K562 (cell line): Measurements from ENCODE around the gene GMDS. TPM values are rescaled to one million over a fixed set of nuclear protein-coding genes. Genes with fewer than 3 reads are reported as not detected.

Experiments
- ATAC-seq: fragments of 200-7000 bp; cut with Tn5 transposase; 3 replicates; pipeline ENCODE4 v1.9.1; 2020; ENCODE audit warnings: moderate library complexity
- BruUV-seq: library from RNA; stranded (reverse); fragments of 400-500 nt; replicated peaks from 2 replicates; lab custom pipeline; 2021; lab: Mats Ljungman, UMichigan
- CTCF ChIA-PET: fragments of 300-600 bp; formaldehyde crosslinking; extraction: SDS; loops from one replicate; lab custom pipeline; 2021; ENCODE audit warnings: low intra/inter-chr PET ratio; lab: Yijun Ruan, JAX
- POLR2A ChIA-PET: fragments of 300-600, 350-650 bp; sonication (Branson Sonifier 250); formaldehyde crosslinking; extraction: SDS; loops from one replicate; lab custom pipeline; 2021; ENCODE audit warnings: antibody characterized with exemption, inconsistent platforms; lab: Yijun Ruan, JAX
- DNase-seq, 4 experiments: peaks; one replicate each; pipeline versions ENCODE4 v3.0.0 to v3.0.0-alpha.2; 2011 to 2018; ENCODE audit warnings: low spot score in 3 of 4, mixed read lengths in 3 of 4; ENCODE audit errors: extremely low read depth in 1 of 4
- FAIRE-seq: peaks from 2 replicates; lab custom pipeline; 2011; peaks lifted over from hg19 to GRCh38; lab: Jason Lieb, UNC
- H2AFZ ChIP-seq: 2 replicates; pipeline ENCODE4 v1.6.0; 2011; ENCODE audit warnings: low read depth, low read length, control low read depth, inconsistent platforms
- H3K27ac ChIP-seq: fragments of 200-600 bp; 3 replicates; pipeline ENCODE4 v1.8.0; 2011; ENCODE audit warnings: low read depth, mild to moderate bottlenecking, control low read depth, inconsistent platforms, low read length, moderate library complexity, mixed read lengths; ENCODE audit errors: extremely low read depth
- H3K27me3 ChIP-seq, 2 experiments: fragments of 300-600 bp in 1 of 2; 2 replicates in 1 of 2; 3 replicates in 1 of 2; pipeline versions ENCODE4 v1.6.0 to v1.8.0; 2011; ENCODE audit warnings: inconsistent platforms in 2 of 2, low read length in 2 of 2, mild to moderate bottlenecking in 1 of 2, mixed read lengths in 1 of 2, moderate library complexity in 1 of 2; ENCODE audit not compliant: control insufficient read depth in 2 of 2, insufficient read depth in 2 of 2
- H3K36me3 ChIP-seq: fragments of 300-600 bp; 3 replicates; pipeline ENCODE4 v1.8.0; 2011; ENCODE audit warnings: mild to moderate bottlenecking, low read length, inconsistent platforms; ENCODE audit not compliant: control insufficient read depth, insufficient read depth
- H3K4me1 ChIP-seq, 2 experiments: fragments of 200-600 bp in 1 of 2; replicated peaks in 1 of 2; 2 replicates in 1 of 2; 3 replicates in 1 of 2; pipeline versions ENCODE4 v1.5.1 to v1.8.0; 2011; ENCODE audit warnings: inconsistent platforms in 2 of 2, low read length in 2 of 2, mild to moderate bottlenecking in 1 of 2, mixed read lengths in 1 of 2, moderate library complexity in 1 of 2; ENCODE audit not compliant: control insufficient read depth in 2 of 2, insufficient read depth in 2 of 2
- H3K4me2 ChIP-seq: 2 replicates; pipeline ENCODE4 v1.6.1; 2011; ENCODE audit warnings: low read length, control low read depth, inconsistent platforms, mixed read lengths; ENCODE audit not compliant: insufficient read depth
- H3K4me3 ChIP-seq: fragments of 200-600 bp; sonication (generic), shearing (Covaris generic); 2 replicates; pipeline ENCODE4 v1.5.1; 2016; ENCODE audit warnings: control low read depth, inconsistent platforms
- H3K79me2 ChIP-seq: fragments of 200-600 bp; 3 replicates; pipeline ENCODE4 v1.8.0; 2011; ENCODE audit warnings: low read length, inconsistent platforms; ENCODE audit not compliant: control insufficient read depth, insufficient read depth
- H3K9ac ChIP-seq, 2 experiments: 2 replicates each; pipeline versions ENCODE4 v1.6.0 to v1.6.1; 2011; ENCODE audit warnings: low read depth in 2 of 2, low read length in 2 of 2, control low read depth in 1 of 2, inconsistent platforms in 1 of 2, mild to moderate bottlenecking in 1 of 2, mixed read lengths in 1 of 2; ENCODE audit not compliant: insufficient read depth in 1 of 2
- H3K9me1 ChIP-seq: one replicate; pipeline ENCODE4 v1.6.0; 2011; ENCODE audit warnings: inconsistent platforms, mild to moderate bottlenecking, low read length, moderate library complexity; ENCODE audit not compliant: control insufficient read depth, insufficient read depth
- H3K9me3 ChIP-seq: replicated peaks from 2 replicates; pipeline ENCODE4 v1.5.1; 2011; ENCODE audit warnings: low read depth, low read length, inconsistent platforms; ENCODE audit not compliant: control insufficient read depth, insufficient read depth
- H4K20me1 ChIP-seq: replicated peaks from 2 replicates; pipeline ENCODE4 v1.6.1; 2011; ENCODE audit warnings: low read length, inconsistent platforms, mixed read lengths; ENCODE audit not compliant: control insufficient read depth, insufficient read depth
- ARID2 ChIP-seq: fragments of 450-650 bp; IDR thresholded peaks from 2 replicates; pipeline ENCODE4 v1.6.1; 2017; ENCODE audit warnings: antibody characterized with exemption, mild to moderate bottlenecking
- CBFA2T2 ChIP-seq: fragments of 450-650 bp; conservative IDR thresholded peaks from 2 replicates; pipeline ENCODE4 v1.6.1; 2017; ENCODE audit warnings: mild to moderate bottlenecking
- CHD1 ChIP-seq: fragments of 200-600 bp; sonication (generic); IDR thresholded peaks from one replicate; pipeline ENCODE4 v1.6.1; 2012; ENCODE audit warnings: mild to moderate bottlenecking, moderate library complexity, low read length, inconsistent platforms
- E2F4 ChIP-seq: sonication (generic); formaldehyde crosslinking; IDR thresholded peaks from 2 replicates; pipeline ENCODE4 v1.8.0; 2022; ENCODE audit warnings: mild to moderate bottlenecking, low read depth, missing genetic modification reagents
- FOS ChIP-seq: IDR thresholded peaks from 3 replicates; pipeline ENCODE4 v1.6.1; 2011; ENCODE audit not compliant: insufficient read length; ENCODE audit errors: extremely low read depth
- HCFC1 ChIP-seq: IDR thresholded peaks from 2 replicates; pipeline ENCODE4 v1.6.1; 2012; ENCODE audit warnings: low read depth, low read length, improper control_type of control experiment
- HNRNPH1 ChIP-seq: fragments of 200-400 bp; formaldehyde crosslinking; optimal IDR thresholded peaks from 2 replicates; pipeline ENCODE3; 2017; ENCODE audit warnings: low read depth, mild to moderate bottlenecking, low read length, moderate library complexity
- ILF3 ChIP-seq: fragments of 450-650 bp; IDR thresholded peaks from 2 replicates; pipeline ENCODE4 v1.6.1; 2018; ENCODE audit warnings: antibody characterized with exemption, mild to moderate bottlenecking, moderate library complexity, borderline replicate concordance
- MITF ChIP-seq: IDR thresholded peaks from 2 replicates; pipeline ENCODE4 v1.6.1; 2014; ENCODE audit warnings: antibody characterized with exemption
- NR2C1 ChIP-seq, 2 experiments: fragments of 450-650 bp; IDR thresholded peaks; 2 replicates each; pipeline ENCODE4 v1.6.1; 2017; ENCODE audit warnings: mild to moderate bottlenecking in 2 of 2, antibody characterized with exemption in 1 of 2, inconsistent platforms in 1 of 2, missing compliant biosample characterization in 1 of 2, missing genetic modification characterization in 1 of 2
- POLR3G ChIP-seq: IDR thresholded peaks from 2 replicates; pipeline ENCODE4 v1.6.1; 2011; ENCODE audit not compliant: insufficient read length, insufficient replicate concordance; ENCODE audit errors: extremely low read depth
- RAD51 ChIP-seq: fragments of 450-650 bp; IDR thresholded peaks from 2 replicates; pipeline ENCODE4 v1.7.1; 2016; ENCODE audit warnings: low read depth, mild to moderate bottlenecking, borderline replicate concordance
- RBM34 ChIP-seq: fragments of 200-400 bp; formaldehyde crosslinking; IDR thresholded peaks from 2 replicates; pipeline ENCODE4 v1.6.1; 2018; ENCODE audit warnings: low read length, borderline replicate concordance; ENCODE audit not compliant: insufficient read depth
- SETDB1 ChIP-seq: IDR thresholded peaks from one replicate; pipeline ENCODE4 v1.6.1; 2012; ENCODE audit warnings: low read length, control low read depth, inconsistent platforms
- SMARCA4 ChIP-seq: fragments of 450-650 bp; IDR thresholded peaks from 2 replicates; pipeline ENCODE4 v1.6.1; 2016
- SP2 ChIP-seq: IDR thresholded peaks from 2 replicates; pipeline ENCODE4 v1.6.1; 2011; ENCODE audit warnings: mild to moderate bottlenecking, low read depth, low read length, moderate library complexity; ENCODE audit not compliant: poor library complexity, severe bottlenecking; ENCODE audit errors: extremely low read depth
- TEAD4 ChIP-seq, 2 experiments: sonication (generic) in 1 of 2; formaldehyde crosslinking in 1 of 2; IDR thresholded peaks; 2 replicates each; pipeline versions ENCODE4 v1.6.1 to v1.8.0; 2012 to 2022; ENCODE audit warnings: borderline replicate concordance in 1 of 2, inconsistent platforms in 1 of 2, low read length in 1 of 2, mild to moderate bottlenecking in 1 of 2, missing genetic modification reagents in 1 of 2
- TOE1 ChIP-seq, 2 experiments: fragments of 450-650 bp in 1 of 2; sonication (generic) in 1 of 2; formaldehyde crosslinking in 1 of 2; IDR thresholded peaks; 2 replicates each; pipeline versions ENCODE4 v1.7.1 to v1.8.0; 2016 to 2022; ENCODE audit warnings: borderline replicate concordance in 2 of 2, mild to moderate bottlenecking in 2 of 2, antibody characterized with exemption in 1 of 2, inconsistent platforms in 1 of 2, low read depth in 1 of 2, missing genetic modification reagents in 1 of 2, moderate library complexity in 1 of 2
- ZNF232 ChIP-seq: sonication (generic); formaldehyde crosslinking; IDR thresholded peaks from 2 replicates; pipeline ENCODE4 v1.8.0; 2022; ENCODE audit warnings: mild to moderate bottlenecking, missing genetic modification reagents
- ZNF551 ChIP-seq: fragments of 250-450 bp; sonication (Bioruptor Pico); IDR thresholded peaks from 2 replicates; pipeline ENCODE4 v1.5.0; 2021; ENCODE audit warnings: mild to moderate bottlenecking, moderate library complexity
- WGBS: fragments of 100-300 bp; shearing (Covaris generic); methylation state at CpG from one replicate; pipeline ENCODE4 v1.1.6; 2016; ENCODE audit warnings: low coverage, mixed read lengths; ENCODE audit not compliant: insufficient coverage; ENCODE audit errors: missing lambda C conversion rate; 5-methylcytosine and 5-hydroxymethylcytosine counted together
- in situ Hi-C: fragments of 300-500 bp; cut with MboI; formaldehyde crosslinking; loops from 4 replicates; pipeline ENCODE4 v1.15.0; 2018; ENCODE audit warnings: inconsistent platforms, mixed read lengths
- intact Hi-C: fragments of 100-400 bp; cut with micrococcal nuclease; formaldehyde crosslinking; loops from 2 replicates; pipeline ENCODE4 v1.14.2; 2022
- polyA plus RNA-seq, 8 experiments: library from polyadenylated mRNA; depleted of rRNA in 4 of 8; stranded (reverse) in 5 of 8; unstranded in 3 of 8; fragments of >200 nt; fragmentation: Nextera tagmentation in 2 of 8; fragmentation: Illumina TruSeq in 1 of 8; extraction: Ambion mirVana in 2 of 8; extraction: Trizol in 1 of 8; gene quantifications; 2 replicates each; pipeline versions ENCODE4 v1.2.1 to v1.2.3, GENCODE V29; 2011 to 2014; ENCODE audit warnings: inconsistent platforms in 1 of 8, missing spikeins in 1 of 8
- total RNA-seq, 7 experiments: library from RNA; depleted of rRNA in 6 of 7; stranded (reverse); fragments of >200 nt in 6 of 7; fragmentation: Illumina TruSeq in 2 of 7; extraction: Trizol in 2 of 7; gene quantifications; 2 replicates each; pipeline versions ENCODE4 v1.2.1 to v1.2.3, GENCODE V29; 2011 to 2021; ENCODE audit warnings: low replicate concordance in 1 of 7

Gene GMDS
- total and polyA plus RNA-seq, 9 of the 15 experiments (the other 6 are each of a cell fraction or from before 2014, with no cell fraction given), result 0.48 to 31.8 (median 13.4) TPM

- TF ChIP-seq SMARCA4, result no peak
- TF ChIP-seq CHD1, result no peak
- no peak for TF ChIP-seq TOE1 (IDR thresholded peaks at IDR 0.05; ENCODE audit: borderline replicate concordance)
- TF ChIP-seq TOE1 (CRISPR knock-in tag; IDR thresholded peaks at IDR 0.05; ENCODE audit: borderline replicate concordance, low read depth), result no peak
- no peak for TF ChIP-seq POLR3G
- TF ChIP-seq ZNF551 (CRISPR knock-in tag), result no peak
Measured at GRCh38 chr6:1848752-1849151, 396.7 kb downstream of the GMDS start (continued).

- ChIA-PET CTCF (no interaction called here), POLR2A (no interaction called here)
- Histone ChIP-seq H4K20me1 (no peaks in the 10 kb centered on the region), H3K27me3 (peaks cover 11 to 16% of the 10 kb centered on the region in 2 experiments), H3K9me1 (no peaks in the 10 kb centered on the region), H3K36me3 (no peaks in the 10 kb centered on the region), H3K27ac (no peak overlapping the region), H2AFZ (no peak overlapping the region), H3K4me1 (no peaks in the 10 kb centered on the region), H3K9me3 (no peaks in the 10 kb centered on the region), H3K4me2 (no peak overlapping the region), H3K4me3 (no peak overlapping the region), H3K9ac (no peak overlapping the region), H3K79me2 (no peaks in the 10 kb centered on the region)
- no TSS peak for BruUV-seq
- ATAC-seq (no peak), FAIRE-seq (no peak), DNase-seq (no peak)
- WGBS, result 9% methylated on average over 3 of the region's 3 CpGs
- in situ Hi-C loops (no loop called here), intact Hi-C loops (no loop called here)
- TF ChIP-seq CBFA2T2 (no peak), TEAD4 (IDR thresholded peaks at IDR 0.05; ENCODE audit: low read length) (no peak), TEAD4 (CRISPR knock-in tag; IDR thresholded peaks at IDR 0.05; ENCODE audit: borderline replicate concordance) (no peak), MITF (no peak), ILF3 (no peak), HCFC1 (no peak), ARID2 (no peak), SETDB1 (no peak), RBM34 (no peak), RAD51 (no peak), HNRNPH1 (no peak), NR2C1 (IDR thresholded peaks at IDR 0.05) (no peak), NR2C1 (tag; IDR thresholded peaks at IDR 0.05) (no peak), ZNF232 (CRISPR knock-in tag) (no peak), FOS (no peak), SP2 (no peak), E2F4 (no peak)
Measured at GRCh38 chr6:1846611-1847010, 398.8 kb downstream of the GMDS start.
